ENCODE measurements around the gene LCORL.

DNA sequence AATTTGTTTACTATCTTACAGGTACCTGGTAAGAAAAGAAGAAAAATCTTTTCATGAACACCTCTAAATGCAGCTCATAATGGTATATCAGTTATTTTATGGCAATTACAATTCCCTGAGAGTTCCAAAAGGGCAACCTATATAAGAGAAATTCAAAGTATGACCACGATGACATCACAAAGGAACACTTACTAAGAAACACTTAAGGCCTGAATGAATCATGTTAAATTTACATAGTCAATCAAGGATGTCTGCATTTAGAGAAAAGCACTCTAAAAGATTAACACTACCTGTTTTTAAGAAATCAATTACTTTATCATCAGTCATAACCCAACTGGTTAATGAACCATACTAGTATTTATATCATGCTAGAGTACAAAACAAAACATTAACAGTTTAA lies 63.9 kb downstream of the LCORL start:
- TF ChIP-seq POLR2A (IDR thresholded peaks at IDR 0.05) (no peak), POLR2AphosphoS5 (IDR thresholded peaks at IDR 0.05) (no peak)
- TF ChIP-seq, protein P1, sequence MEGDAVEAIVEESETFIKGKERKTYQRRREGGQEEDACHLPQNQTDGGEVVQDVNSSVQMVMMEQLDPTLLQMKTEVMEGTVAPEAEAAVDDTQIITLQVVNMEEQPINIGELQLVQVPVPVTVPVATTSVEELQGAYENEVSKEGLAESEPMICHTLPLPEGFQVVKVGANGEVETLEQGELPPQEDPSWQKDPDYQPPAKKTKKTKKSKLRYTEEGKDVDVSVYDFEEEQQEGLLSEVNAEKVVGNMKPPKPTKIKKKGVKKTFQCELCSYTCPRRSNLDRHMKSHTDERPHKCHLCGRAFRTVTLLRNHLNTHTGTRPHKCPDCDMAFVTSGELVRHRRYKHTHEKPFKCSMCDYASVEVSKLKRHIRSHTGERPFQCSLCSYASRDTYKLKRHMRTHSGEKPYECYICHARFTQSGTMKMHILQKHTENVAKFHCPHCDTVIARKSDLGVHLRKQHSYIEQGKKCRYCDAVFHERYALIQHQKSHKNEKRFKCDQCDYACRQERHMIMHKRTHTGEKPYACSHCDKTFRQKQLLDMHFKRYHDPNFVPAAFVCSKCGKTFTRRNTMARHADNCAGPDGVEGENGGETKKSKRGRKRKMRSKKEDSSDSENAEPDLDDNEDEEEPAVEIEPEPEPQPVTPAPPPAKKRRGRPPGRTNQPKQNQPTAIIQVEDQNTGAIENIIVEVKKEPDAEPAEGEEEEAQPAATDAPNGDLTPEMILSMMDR (IDR thresholded peaks at IDR 0.05), result no peak

Measured in breast epithelium (tissue), 3 donors.